Vagina (tissue), 2 donors: ENCODE data around the gene CUX1.

Source experiments
- CTCF ChIP-seq, 3 experiments: fragments of 450-650 bp in 2 of 3; fragments of 200-600 bp in 1 of 3; sonication (generic) in 1 of 3; IDR thresholded peaks; one replicate each; pipeline ENCODE4 v1.5.1; 2017 to 2019; ENCODE audit warnings: antibody characterized with exemption in 3 of 3, mild to moderate bottlenecking in 2 of 3, moderate library complexity in 2 of 3
- POLR2A ChIP-seq, 2 donors: fragments of 450-650 bp; IDR thresholded peaks; one replicate each; pipeline ENCODE4 v1.6.1; 2017; ENCODE audit warnings: antibody characterized with exemption in 2 of 2, mild to moderate bottlenecking in 2 of 2, moderate library complexity in 2 of 2

- TF ChIP-seq POLR2A (IDR thresholded peaks at IDR 0.05) (no peak), CTCF (IDR thresholded peaks at IDR 0.05) (no peak)
Measured at GRCh38 chr7:102295346-102296178, 478.1 kb downstream of the CUX1 start.
